HepG2 (cell line): ENCODE data around the gene MLXIPL. TPM values are rescaled to one million over a fixed set of nuclear protein-coding genes. Genes with fewer than 3 reads are reported as not detected.
A peak's percentile ranks its signal among the peaks of the same experiment; 100 is the strongest.

Experiments
- AKNA ChIP-seq: sonication (generic); formaldehyde crosslinking; IDR thresholded peaks from 2 replicates; pipeline ENCODE4 v1.4.0; 2020; ENCODE audit warnings: missing genetic modification reagents, borderline replicate concordance
- CENPX ChIP-seq: sonication (generic); formaldehyde crosslinking; IDR thresholded peaks from 2 replicates; pipeline ENCODE4 v1.9.0; 2021; ENCODE audit warnings: mild to moderate bottlenecking, missing genetic modification reagents, moderate library complexity
- FOSL1 ChIP-seq: sonication (generic); formaldehyde crosslinking; IDR thresholded peaks from 2 replicates; pipeline ENCODE4 v1.9.0; 2021; ENCODE audit warnings: missing genetic modification reagents, borderline replicate concordance
- FUBP1 ChIP-seq: sonication (generic); formaldehyde crosslinking; IDR thresholded peaks from 2 replicates; pipeline ENCODE4 v1.5.1; 2020; ENCODE audit warnings: missing genetic modification reagents, mild to moderate bottlenecking, borderline replicate concordance
- HNRNPK ChIP-seq: fragments of 200-400 bp; formaldehyde crosslinking; IDR thresholded peaks from 2 replicates; pipeline ENCODE4 v1.6.1; 2018; ENCODE audit warnings: low read length, low read depth, moderate library complexity, mild to moderate bottlenecking; ENCODE audit not compliant: poor library complexity, severe bottlenecking
- IRF2 ChIP-seq: IDR thresholded peaks from 2 replicates; pipeline ENCODE4 v1.6.1; 2018; ENCODE audit warnings: missing genetic modification reagents, missing compliant biosample characterization
- MYNN ChIP-seq: sonication (generic); formaldehyde crosslinking; IDR thresholded peaks from 2 replicates; pipeline ENCODE4 v1.4.0; 2020; ENCODE audit warnings: mild to moderate bottlenecking, low read depth, missing genetic modification reagents
- PLSCR1 ChIP-seq: sonication (generic); formaldehyde crosslinking; IDR thresholded peaks from 2 replicates; pipeline ENCODE4 v1.5.0; 2020; ENCODE audit warnings: missing genetic modification reagents, mild to moderate bottlenecking, borderline replicate concordance
- RERE ChIP-seq: IDR thresholded peaks from 2 replicates; pipeline ENCODE4 v1.6.1; 2016; ENCODE audit warnings: low read depth, missing genetic modification reagents, missing compliant biosample characterization
- TBX3 ChIP-seq: fragments of 450-650 bp; IDR thresholded peaks from 2 replicates; pipeline ENCODE4 v1.6.1; 2017; ENCODE audit warnings: antibody characterized with exemption, mild to moderate bottlenecking, inconsistent platforms, borderline replicate concordance
- ZNF235 ChIP-seq: sonication (generic); formaldehyde crosslinking; IDR thresholded peaks from 2 replicates; pipeline ENCODE4 v1.8.1; 2023; ENCODE audit warnings: mild to moderate bottlenecking, missing genetic modification reagents, borderline replicate concordance
- ZNF430 ChIP-seq: sonication (generic); formaldehyde crosslinking; IDR thresholded peaks from 2 replicates; pipeline ENCODE4 v1.9.0; 2021; ENCODE audit warnings: mild to moderate bottlenecking, missing genetic modification reagents
- ZNF724P ChIP-seq: sonication (generic); formaldehyde crosslinking; IDR thresholded peaks from 2 replicates; pipeline ENCODE4 v1.8.0; 2022; ENCODE audit warnings: missing genetic modification reagents, borderline replicate concordance
- polyA plus RNA-seq, 8 experiments: library from polyadenylated mRNA; depleted of rRNA in 3 of 8; stranded (reverse) in 7 of 8; unstranded in 1 of 8; fragments of >200 nt; fragmentation: Illumina TruSeq in 4 of 8; extraction: Trizol in 4 of 8; gene quantifications; 2 replicates each; pipeline versions ENCODE4 v1.2.1 to v1.2.3, GENCODE V29; 2011 to 2016; ENCODE audit warnings: low read depth in 4 of 8, missing spikeins in 1 of 8, mixed read lengths in 1 of 8; ENCODE audit not compliant: insufficient read depth in 1 of 8
- total RNA-seq, 5 experiments: library from RNA; depleted of rRNA; stranded (reverse); fragments of >200 nt; fragmentation: Illumina TruSeq; extraction: Trizol; gene quantifications; 2 replicates each; pipeline ENCODE4 v1.2.3, GENCODE V29; 2016; ENCODE audit warnings: low read depth in 1 of 5

The MLXIPL gene
- total and polyA plus RNA-seq, 2 of the 13 experiments (the other 11 are each of a cell fraction or from before 2014, with no cell fraction given) = 51.6 to 60.1 TPM

- TF ChIP-seq AKNA = peak; percentile 95
- TF ChIP-seq PLSCR1 (CRISPR knock-in tag) = no peak
- no peak for TF ChIP-seq HNRNPK
- TF ChIP-seq RERE = peak; percentile 41; the same call in 1 of the 2 replicates
- no peak for TF ChIP-seq MYNN (CRISPR knock-in tag)
- no peak for TF ChIP-seq FUBP1 (CRISPR knock-in tag)
- TF ChIP-seq ZNF724P (CRISPR knock-in tag) = peak; percentile 98
- TF ChIP-seq ZNF430 (CRISPR knock-in tag) = peak; percentile 78; the same call in 1 of the 2 replicates
- 0 out of 2 replicates have a peak, but pooled peaks have one; percentile 60 for TF ChIP-seq ZNF235 (CRISPR knock-in tag)
- peak; percentile 12; the same call in 1 of the 2 replicates for TF ChIP-seq TBX3
- TF ChIP-seq IRF2 = no peak
- no peak for TF ChIP-seq CENPX
- TF ChIP-seq FOSL1 = peak; percentile 22; the same call in 1 of the 2 replicates
Observed at GRCh38 chr7:73557397-73558257, 66.7 kb downstream of the MLXIPL start, which contains the start of gene BCL7B (continued).
